PFSK-1 (cell line): Measurements from ENCODE around the gene IL12RB1.

ENCODE experiments used
- FOXP2 ChIP-seq: optimal IDR thresholded peaks from 2 replicates; pipeline ENCODE3; 2011; ENCODE audit warnings: borderline replicate concordance, control low read depth, inconsistent platforms; ENCODE audit not compliant: insufficient read depth; ENCODE audit errors: extremely low read length, extremely low read depth
- POLR2AphosphoS5 ChIP-seq: IDR thresholded peaks from 2 replicates; pipeline ENCODE4 v1.6.1; 2012; ENCODE audit warnings: low read depth, mild to moderate bottlenecking, control low read depth, low read length, moderate library complexity
- SIN3A ChIP-seq: IDR thresholded peaks from 2 replicates; pipeline ENCODE4 v1.6.1; 2012; ENCODE audit warnings: mild to moderate bottlenecking, low read length, moderate library complexity, borderline replicate concordance; ENCODE audit not compliant: insufficient read depth
- TAF1 ChIP-seq: IDR thresholded peaks from 2 replicates; pipeline ENCODE4 v1.6.1; 2012; ENCODE audit warnings: low read length, control low read depth, borderline replicate concordance; ENCODE audit not compliant: insufficient read depth
- TF ChIP-seq, protein P1 (sequence below), 2 experiments: IDR thresholded peaks; 2 replicates each; pipeline versions ENCODE4 v1.6.1 to v1.8.0; 2011 to 2012; ENCODE audit warnings: low read depth in 2 of 2, low read length in 2 of 2, control low read depth in 1 of 2, inconsistent platforms in 1 of 2, mild to moderate bottlenecking in 1 of 2, moderate library complexity in 1 of 2; ENCODE audit not compliant: insufficient read depth in 1 of 2

The IL12RB1 gene

DNA sequence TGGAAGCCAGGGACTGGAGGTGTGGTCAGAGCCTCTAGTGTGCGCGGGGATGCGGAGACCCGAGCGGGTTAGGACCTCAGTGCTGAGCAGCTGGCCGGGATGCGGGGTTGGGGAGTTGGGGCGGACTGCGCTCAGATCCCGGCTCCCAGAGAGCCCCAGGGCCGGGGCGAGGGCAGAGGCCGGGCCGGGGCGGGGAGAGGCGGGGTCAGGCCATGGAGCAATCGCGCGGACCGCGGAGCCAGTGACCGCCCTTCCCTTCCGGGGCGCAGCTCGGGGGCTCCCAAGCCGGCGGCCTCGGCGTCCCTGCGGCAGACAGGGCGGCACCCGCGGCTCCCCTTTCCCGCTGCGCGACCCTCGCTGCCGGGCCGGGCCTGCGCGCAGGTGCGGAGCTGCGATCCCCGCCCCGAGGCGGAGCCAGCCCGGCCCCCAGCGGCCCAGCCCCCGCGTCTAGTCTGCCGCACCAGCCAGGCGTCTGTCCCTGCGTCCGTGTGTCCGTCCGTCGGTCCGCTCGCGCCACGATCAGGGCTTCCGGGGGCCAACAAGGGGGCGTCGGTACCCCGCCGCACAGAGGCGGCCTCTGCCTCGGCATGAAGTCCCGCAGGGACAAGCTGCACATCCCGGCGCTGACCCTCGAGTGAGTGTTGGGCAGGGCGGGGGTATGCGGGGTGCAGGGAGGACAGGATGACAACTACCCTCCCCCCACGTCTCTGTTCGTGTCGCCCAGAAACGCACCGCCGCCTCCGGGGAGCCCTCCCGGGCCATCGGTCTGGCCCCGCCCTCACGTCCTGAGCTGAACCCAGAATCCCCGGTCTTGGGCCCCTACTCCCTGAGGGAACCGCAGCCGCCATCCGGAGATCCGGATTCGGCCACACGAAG, 23.2 kb upstream of the IL12RB1 start:
- TF ChIP-seq FOXP2 (peak; percentile 73), TAF1 (no peak)
- TF ChIP-seq, protein P1, sequence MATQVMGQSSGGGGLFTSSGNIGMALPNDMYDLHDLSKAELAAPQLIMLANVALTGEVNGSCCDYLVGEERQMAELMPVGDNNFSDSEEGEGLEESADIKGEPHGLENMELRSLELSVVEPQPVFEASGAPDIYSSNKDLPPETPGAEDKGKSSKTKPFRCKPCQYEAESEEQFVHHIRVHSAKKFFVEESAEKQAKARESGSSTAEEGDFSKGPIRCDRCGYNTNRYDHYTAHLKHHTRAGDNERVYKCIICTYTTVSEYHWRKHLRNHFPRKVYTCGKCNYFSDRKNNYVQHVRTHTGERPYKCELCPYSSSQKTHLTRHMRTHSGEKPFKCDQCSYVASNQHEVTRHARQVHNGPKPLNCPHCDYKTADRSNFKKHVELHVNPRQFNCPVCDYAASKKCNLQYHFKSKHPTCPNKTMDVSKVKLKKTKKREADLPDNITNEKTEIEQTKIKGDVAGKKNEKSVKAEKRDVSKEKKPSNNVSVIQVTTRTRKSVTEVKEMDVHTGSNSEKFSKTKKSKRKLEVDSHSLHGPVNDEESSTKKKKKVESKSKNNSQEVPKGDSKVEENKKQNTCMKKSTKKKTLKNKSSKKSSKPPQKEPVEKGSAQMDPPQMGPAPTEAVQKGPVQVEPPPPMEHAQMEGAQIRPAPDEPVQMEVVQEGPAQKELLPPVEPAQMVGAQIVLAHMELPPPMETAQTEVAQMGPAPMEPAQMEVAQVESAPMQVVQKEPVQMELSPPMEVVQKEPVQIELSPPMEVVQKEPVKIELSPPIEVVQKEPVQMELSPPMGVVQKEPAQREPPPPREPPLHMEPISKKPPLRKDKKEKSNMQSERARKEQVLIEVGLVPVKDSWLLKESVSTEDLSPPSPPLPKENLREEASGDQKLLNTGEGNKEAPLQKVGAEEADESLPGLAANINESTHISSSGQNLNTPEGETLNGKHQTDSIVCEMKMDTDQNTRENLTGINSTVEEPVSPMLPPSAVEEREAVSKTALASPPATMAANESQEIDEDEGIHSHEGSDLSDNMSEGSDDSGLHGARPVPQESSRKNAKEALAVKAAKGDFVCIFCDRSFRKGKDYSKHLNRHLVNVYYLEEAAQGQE (IDR thresholded peaks at IDR 0.05; ENCODE audit: insufficient read depth in 1 of 2, low read depth in 2 of 2, low read length in 2 of 2) = no peak

DNA sequence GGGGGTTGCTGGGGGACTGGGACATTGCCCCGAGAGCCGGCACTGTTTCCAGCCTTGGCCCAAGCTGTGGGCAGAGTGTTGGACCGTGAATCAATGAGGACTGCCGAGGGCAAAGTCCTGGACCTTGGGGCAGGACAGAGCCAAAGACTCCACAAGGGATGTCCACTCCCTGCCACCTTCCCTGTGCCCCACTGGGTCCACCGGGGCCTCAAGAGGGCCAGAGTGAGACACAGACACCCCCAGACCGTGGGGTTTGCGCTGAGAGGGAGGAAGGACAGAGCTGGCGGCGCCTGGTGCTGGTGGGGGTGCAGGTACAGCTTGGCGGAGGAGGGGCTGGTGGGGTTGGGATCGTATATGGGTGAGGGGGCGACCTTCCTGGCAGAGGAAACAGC, 22.6 kb upstream of the IL12RB1 start:
- TF ChIP-seq FOXP2 (no peak), POLR2AphosphoS5 (no peak), SIN3A (no peak), TAF1 (no peak)
- TF ChIP-seq, protein P1 (IDR thresholded peaks at IDR 0.05; ENCODE audit: insufficient read depth in 1 of 2, low read depth in 2 of 2, low read length in 2 of 2) = no peak

DNA sequence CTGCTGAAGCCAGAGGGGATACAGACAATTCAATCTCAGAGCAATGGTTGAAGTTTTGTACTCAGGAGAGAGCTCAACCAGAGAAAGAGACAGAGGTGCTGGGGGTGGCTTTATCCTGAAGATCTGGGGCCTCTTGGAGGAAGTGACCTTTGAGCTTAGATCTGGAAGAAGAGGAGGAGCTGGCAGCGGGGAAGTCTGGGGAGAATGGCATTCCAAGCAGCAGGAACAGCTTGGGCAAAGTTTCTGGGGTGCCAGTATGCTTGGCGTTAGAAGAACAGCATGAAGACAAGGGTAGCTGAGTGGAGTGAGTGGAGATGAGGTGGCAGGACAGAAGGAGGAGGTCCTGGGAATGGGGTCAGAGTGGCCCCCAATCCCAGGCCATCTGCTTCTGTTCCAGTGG, 22.2 kb upstream of the IL12RB1 start:
- no peak for TF ChIP-seq FOXP2
- TF ChIP-seq, protein P1 (IDR thresholded peaks at IDR 0.05; ENCODE audit: insufficient read depth in 1 of 2, low read depth in 2 of 2, low read length in 2 of 2) = no peak

DNA sequence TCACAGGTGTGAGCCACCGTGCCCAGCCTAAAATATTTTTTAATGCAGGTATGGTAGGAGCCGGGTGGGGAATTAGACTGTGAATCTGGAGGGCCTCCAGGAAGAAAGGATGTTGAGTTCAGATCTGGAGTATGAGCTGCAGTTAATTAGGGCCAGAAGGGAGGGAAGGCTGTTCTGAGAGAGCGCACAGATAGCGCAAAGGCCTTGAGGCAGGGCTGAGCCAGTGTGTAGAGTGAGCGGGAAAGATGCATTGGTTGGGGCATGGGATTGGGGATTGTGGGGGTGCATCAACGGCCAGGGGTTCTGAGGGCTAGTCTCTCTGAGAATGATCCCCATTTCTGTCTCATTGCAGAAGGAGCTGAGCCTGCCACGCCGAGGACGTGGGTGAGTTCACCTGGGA, 20.5 kb upstream of the IL12RB1 start:
- no peak for TF ChIP-seq POLR2AphosphoS5
- TF ChIP-seq, protein P1 (IDR thresholded peaks at IDR 0.05; ENCODE audit: insufficient read depth in 1 of 2, low read depth in 2 of 2, low read length in 2 of 2) = no peak
- TF ChIP-seq FOXP2 = no peak
- no peak for TF ChIP-seq TAF1
- no peak for TF ChIP-seq SIN3A

DNA sequence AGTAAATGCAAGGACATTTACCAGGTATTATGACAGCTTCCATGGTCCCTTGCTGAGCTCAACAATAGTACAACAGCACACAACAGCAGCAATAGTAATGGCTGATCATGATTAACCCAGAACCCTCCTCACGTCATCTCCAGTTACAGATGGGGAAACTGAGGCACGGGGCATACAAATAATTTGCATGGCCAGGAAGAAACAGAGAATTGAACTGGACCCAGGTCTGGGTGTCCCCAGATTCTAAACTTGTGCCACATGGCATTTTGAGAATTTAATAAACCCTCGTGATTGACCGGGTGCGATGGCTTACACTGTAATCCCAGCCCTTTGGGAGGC, 18.0 kb upstream of the IL12RB1 start:
- TF ChIP-seq, protein P1 (IDR thresholded peaks at IDR 0.05; ENCODE audit: insufficient read depth in 1 of 2, low read depth in 2 of 2, low read length in 2 of 2) = no peak
- TF ChIP-seq FOXP2 = no peak
- no peak for TF ChIP-seq TAF1
- TF ChIP-seq SIN3A = no peak
- TF ChIP-seq POLR2AphosphoS5 = no peak
